ES-I3 (cell line): ENCODE measurements around the gene NBPF14.
A peak's percentile ranks its signal among the peaks of the same experiment; 100 is the strongest.
"Not testable (repeated sequence)": the region's sequence is repeated elsewhere in the genome, so short reads cannot be mapped to it uniquely, and the experiment has no call there.

ENCODE experiments used
- H3K36me3 ChIP-seq: 2 replicates; pipeline ENCODE4 v1.6.1; 2013; ENCODE audit warnings: mild to moderate bottlenecking, low read length, control low read depth, moderate library complexity; ENCODE audit not compliant: insufficient read depth
- H3K4me1 ChIP-seq: 2 replicates; pipeline ENCODE4 v1.6.1; 2013; ENCODE audit warnings: mild to moderate bottlenecking, control low read depth, low read length; ENCODE audit not compliant: insufficient read depth
- H3K9ac ChIP-seq: 2 replicates; pipeline ENCODE4 v1.6.1; 2013; ENCODE audit warnings: low read depth, mild to moderate bottlenecking, low read length, moderate library complexity
- H3K9me3 ChIP-seq: 2 replicates; pipeline ENCODE4 v1.6.1; 2013; ENCODE audit warnings: mild to moderate bottlenecking, low read length, moderate library complexity; ENCODE audit not compliant: control insufficient read depth, insufficient read depth

Gene NBPF14, protein sequence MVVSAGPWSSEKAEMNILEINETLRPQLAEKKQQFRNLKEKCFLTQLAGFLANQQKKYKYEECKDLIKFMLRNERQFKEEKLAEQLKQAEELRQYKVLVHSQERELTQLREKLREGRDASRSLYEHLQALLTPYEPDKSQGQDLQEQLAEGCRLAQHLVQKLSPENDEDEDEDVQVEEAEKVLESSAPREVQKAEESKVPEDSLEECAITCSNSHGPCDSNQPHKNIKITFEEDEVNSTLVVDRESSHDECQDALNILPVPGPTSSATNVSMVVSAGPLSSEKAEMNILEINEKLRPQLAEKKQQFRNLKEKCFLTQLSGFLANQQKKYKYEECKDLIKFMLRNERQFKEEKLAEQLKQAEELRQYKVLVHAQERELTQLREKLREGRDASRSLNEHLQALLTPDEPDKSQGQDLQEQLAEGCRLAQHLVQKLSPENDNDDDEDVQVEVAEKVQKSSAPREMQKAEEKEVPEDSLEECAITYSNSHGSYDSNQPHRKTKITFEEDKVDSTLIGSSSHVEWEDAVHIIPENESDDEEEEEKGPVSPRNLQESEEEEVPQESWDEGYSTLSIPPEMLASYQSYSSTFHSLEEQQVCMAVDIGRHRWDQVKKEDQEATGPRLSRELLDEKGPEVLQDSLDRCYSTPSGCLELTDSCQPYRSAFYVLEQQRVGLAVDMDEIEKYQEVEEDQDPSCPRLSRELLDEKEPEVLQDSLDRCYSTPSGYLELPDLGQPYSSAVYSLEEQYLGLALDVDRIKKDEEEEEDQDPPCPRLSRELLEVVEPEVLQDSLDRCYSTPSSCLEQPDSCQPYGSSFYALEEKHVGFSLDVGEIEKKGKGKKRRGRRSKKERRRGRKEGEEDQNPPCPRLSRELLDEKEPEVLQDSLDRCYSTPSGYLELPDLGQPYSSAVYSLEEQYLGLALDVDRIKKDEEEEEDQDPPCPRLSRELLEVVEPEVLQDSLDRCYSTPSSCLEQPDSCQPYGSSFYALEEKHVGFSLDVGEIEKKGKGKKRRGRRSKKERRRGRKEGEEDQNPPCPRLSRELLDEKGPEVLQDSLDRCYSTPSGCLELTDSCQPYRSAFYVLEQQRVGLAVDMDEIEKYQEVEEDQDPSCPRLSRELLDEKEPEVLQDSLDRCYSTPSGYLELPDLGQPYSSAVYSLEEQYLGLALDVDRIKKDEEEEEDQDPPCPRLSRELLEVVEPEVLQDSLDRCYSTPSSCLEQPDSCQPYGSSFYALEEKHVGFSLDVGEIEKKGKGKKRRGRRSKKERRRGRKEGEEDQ (N-terminal part only)

DNA sequence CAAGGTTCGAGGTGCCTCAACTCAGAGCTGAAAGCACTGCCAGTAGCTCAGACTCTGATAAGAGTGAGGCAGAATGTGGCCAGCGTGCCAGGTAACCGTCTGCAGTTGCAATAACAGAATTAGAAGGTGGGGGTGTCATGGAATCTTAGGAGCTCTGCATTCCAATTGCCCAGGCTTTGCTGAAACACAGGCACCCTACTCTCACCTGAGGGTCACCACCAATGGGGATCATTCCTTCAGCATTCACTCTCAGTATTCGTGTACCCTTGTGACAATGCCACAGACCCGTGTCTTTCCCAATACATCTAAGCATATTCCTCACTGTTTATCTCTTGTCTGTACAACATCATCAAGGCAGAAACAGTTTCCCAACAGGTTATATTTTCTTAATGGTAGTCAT, at the start of gene NBPF14:
NBPF14 (minus strand) TSS at position 101 of the 400 bp plus-strand sequence. CDS start 294 bp downstream, outside the sequence.
- H3K4me1 ChIP-seq, H3K9me3 ChIP-seq, H3K9ac ChIP-seq, H3K36me3 ChIP-seq: not testable (repeated sequence)

- H3K4me1 ChIP-seq, H3K36me3 ChIP-seq, H3K9ac ChIP-seq, H3K9me3 ChIP-seq: not testable (repeated sequence)
Measured at GRCh38 chr1:148625451-148625850, 29.6 kb upstream of the NBPF14 start.

GRCh38 chr1:148618216-148618615, 22.4 kb upstream of the NBPF14 start:
- not testable (repeated sequence) for H3K9ac ChIP-seq, H3K9me3 ChIP-seq, H3K4me1 ChIP-seq, H3K36me3 ChIP-seq

- not testable (repeated sequence) for H3K36me3 ChIP-seq, H3K4me1 ChIP-seq, H3K9ac ChIP-seq, H3K9me3 ChIP-seq
Measured at GRCh38 chr1:148605266-148605665, 9.5 kb upstream of the NBPF14 start.

DNA sequence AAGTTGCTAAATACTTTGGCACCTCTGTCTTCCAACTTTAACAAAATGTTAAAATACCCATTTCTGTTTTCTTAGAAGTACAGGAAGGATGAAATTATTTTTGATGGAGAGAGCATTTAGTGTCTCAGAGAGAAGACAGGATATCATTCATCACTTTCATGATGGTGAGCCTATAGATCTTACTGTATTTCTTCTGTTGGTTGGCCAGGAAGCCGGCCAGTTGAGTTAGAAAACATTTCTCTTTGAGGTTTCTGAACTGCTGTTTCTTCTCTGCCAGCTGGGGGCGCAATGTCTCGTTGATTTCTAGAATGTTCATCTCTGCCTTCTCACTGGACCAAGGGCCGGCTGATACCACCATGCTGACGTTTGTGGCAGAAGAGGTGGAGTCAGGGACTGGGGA, 451 bp downstream of the NBPF14 start:
- H3K36me3 ChIP-seq, H3K9ac ChIP-seq, H3K9me3 ChIP-seq: not testable (repeated sequence)

GRCh38 chr1:148591098-148591497, 4.7 kb downstream of the NBPF14 start:
- not testable (repeated sequence) for H3K9me3 ChIP-seq, H3K9ac ChIP-seq, H3K36me3 ChIP-seq, H3K4me1 ChIP-seq

More for the DNA sequence above, 451 bp downstream of the NBPF14 start:
- H3K4me1 ChIP-seq, result not testable (repeated sequence)

DNA sequence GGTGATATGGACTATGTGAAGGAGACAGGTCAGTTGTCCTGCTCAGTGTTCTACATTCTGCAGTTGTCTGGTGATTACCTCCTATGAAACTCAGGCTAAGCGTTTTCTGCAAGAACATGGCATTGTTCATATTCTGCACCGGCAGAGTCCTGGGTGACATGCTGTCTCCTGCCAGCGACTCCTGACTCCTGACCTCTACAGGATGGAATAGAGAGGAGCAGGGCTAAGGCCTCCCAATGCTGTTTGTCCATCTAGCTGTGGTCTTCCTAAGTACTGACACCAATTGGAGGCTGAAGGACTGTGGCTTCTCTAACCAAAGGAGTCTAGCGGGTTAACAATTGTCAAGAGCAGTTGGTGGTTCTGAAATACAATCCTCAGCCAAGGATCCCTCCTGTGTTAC, 63.7 kb downstream of the NBPF14 start:
- not testable (repeated sequence) for H3K36me3 ChIP-seq, H3K4me1 ChIP-seq, H3K9me3 ChIP-seq, H3K9ac ChIP-seq

DNA sequence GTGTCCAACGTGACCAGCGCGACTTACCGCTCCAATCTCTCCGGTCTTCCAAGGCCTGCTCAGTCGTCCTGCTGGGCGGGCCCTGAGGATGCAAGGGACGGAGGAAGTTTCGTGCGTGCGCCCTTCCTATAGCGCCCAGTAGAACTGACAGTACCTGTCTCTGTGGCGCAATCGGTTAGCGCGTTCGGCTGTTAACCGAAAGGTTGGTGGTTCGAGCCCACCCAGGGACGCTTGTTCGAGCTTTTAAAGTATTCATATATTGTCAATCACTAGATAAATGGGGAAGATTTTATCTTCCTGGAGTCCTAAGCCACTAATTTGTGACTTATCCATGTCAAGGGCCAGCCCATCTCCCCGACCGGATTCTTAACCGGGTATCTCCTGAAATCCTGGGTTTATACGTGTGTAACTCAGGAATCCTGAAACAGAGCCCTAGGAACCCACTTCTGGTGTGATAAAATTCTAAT, 66.7 kb downstream of the NBPF14 start:
- not testable (repeated sequence) for H3K9ac ChIP-seq, H3K4me1 ChIP-seq, H3K36me3 ChIP-seq, H3K9me3 ChIP-seq

GRCh38 chr1:148528591-148528990, 67.2 kb downstream of the NBPF14 start:
- not testable (repeated sequence) for H3K9me3 ChIP-seq, H3K9ac ChIP-seq, H3K36me3 ChIP-seq, H3K4me1 ChIP-seq

GRCh38 chr1:148526587-148526986, 69.2 kb downstream of the NBPF14 start:
- H3K4me1 ChIP-seq, H3K9me3 ChIP-seq, H3K9ac ChIP-seq, H3K36me3 ChIP-seq: not testable (repeated sequence)

GRCh38 chr1:148523205-148524144, 72.3 kb downstream of the NBPF14 start:
- H3K9me3 ChIP-seq, H3K36me3 ChIP-seq, H3K9ac ChIP-seq, H3K4me1 ChIP-seq: not testable (repeated sequence)

DNA sequence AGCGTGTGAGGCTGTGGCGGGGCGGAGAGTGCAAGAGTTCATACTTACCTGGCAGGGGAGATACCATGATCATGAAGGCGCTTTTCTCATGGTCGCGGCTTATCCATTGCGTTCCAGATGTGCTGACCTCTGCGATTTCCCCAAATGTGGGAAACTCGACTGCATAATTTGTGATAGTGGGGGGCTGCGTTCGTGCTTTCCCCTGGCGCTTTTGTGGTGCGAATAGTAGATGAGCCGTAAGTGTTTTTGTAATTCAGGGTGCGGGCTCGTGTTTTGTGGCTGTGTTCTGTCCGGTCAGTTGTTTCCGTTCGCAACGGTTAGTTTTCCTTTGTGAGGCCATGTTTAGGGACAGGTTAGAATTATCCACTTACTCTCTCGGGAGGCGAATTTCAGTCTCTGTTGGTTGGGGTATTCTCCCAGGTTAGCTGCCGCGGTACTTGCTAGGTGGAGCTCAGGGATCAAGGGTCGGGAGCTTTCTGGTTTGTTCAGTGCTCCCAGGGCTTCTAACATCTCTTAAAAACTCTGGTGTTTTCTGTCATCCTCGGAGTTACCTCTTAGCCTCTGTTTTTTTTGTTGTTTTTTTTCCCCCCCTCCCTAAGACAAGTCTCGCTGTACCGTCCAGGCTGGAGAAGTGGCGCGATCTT, 73.1 kb downstream of the NBPF14 start:
- not testable (repeated sequence) for H3K9ac ChIP-seq, H3K4me1 ChIP-seq

DNA sequence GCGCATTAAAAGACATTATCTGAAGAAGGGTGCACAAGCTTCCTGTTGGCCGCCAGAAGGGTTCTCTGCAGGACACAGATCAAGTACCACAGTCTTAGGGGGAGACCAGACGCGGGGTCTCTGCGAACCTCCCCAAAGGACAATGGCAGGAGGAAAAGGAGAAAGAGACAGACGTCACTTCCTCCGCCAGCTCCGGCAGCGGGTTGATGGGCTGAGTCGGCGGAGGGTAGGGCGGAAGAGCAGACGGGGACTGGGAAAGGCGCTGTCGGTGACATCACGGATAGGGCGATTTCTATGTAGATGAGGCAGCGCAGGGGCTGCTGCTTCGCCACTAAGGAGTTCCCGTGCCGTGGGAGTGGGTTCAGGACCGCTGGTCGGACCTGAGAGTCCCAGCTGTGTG, 73.7 kb downstream of the NBPF14 start:
- peak overlapping the region; percentile 22; the same call in 1 of the 2 replicates for H3K9ac ChIP-seq
- H3K9me3 ChIP-seq, H3K4me1 ChIP-seq, H3K36me3 ChIP-seq: not testable (repeated sequence)

More for the DNA sequence above, 73.1 kb downstream of the NBPF14 start:
- not testable (repeated sequence) for H3K36me3 ChIP-seq, H3K9me3 ChIP-seq
